ENCODE results near the gene RAPSN.

RAPSN gene

GRCh38 chr11:47433157-47433556 is 15.8 kb downstream of the RAPSN start:
- no peak for DNase-seq (ENCODE audit: low read depth)

GRCh38 chr11:47431356-47432083 is 17.4 kb downstream of the RAPSN start:
- DNase-seq (ENCODE audit: low read depth), result no peak

GRCh38 chr11:47430524-47430923 is 18.4 kb downstream of the RAPSN start:
- DNase-seq (ENCODE audit: low read depth), result no peak

- DNase-seq (ENCODE audit: low read depth), result peak; percentile 97
These were observed 22.6 kb downstream of the RAPSN start, which contains the start of gene PSMC3 for GRCh38 chr11:47426062-47426956. PSMC3 (minus strand) TSS chr11:47426439; CDS start chr11:47426279, 160 bp downstream.

GRCh38 chr11:47425611-47426010 is 23.3 kb downstream of the RAPSN start:
- no peak for DNase-seq (ENCODE audit: low read depth)

- DNase-seq (ENCODE audit: low read depth), result no peak
These were observed 30.3 kb downstream of the RAPSN start for GRCh38 chr11:47418454-47419259.

GRCh38 chr11:47417712-47418111 is 31.2 kb downstream of the RAPSN start:
- DNase-seq (ENCODE audit: low read depth), result no peak

- no peak for DNase-seq (ENCODE audit: low read depth)
These were observed 32.9 kb downstream of the RAPSN start for GRCh38 chr11:47415949-47416472.

GRCh38 chr11:47415091-47415854 is 33.7 kb downstream of the RAPSN start:
- DNase-seq (ENCODE audit: low read depth), result no peak

- no peak for DNase-seq (ENCODE audit: low read depth)
These were observed 34.3 kb downstream of the RAPSN start for GRCh38 chr11:47414685-47415070.

GRCh38 chr11:47413908-47414684 is 34.8 kb downstream of the RAPSN start:
- DNase-seq (ENCODE audit: low read depth), result no peak

- no peak for DNase-seq (ENCODE audit: low read depth)
These were observed 35.6 kb downstream of the RAPSN start for GRCh38 chr11:47413351-47413750.

- DNase-seq (ENCODE audit: low read depth), result no peak
These were observed 36.8 kb downstream of the RAPSN start for GRCh38 chr11:47411884-47412746.

GRCh38 chr11:47410370-47411264 is 38.3 kb downstream of the RAPSN start:
- DNase-seq (ENCODE audit: low read depth), result no peak

GRCh38 chr11:47409440-47410369 is 39.2 kb downstream of the RAPSN start:
- no peak for DNase-seq (ENCODE audit: low read depth)

- no peak for DNase-seq (ENCODE audit: low read depth)
These were observed 40.1 kb downstream of the RAPSN start for GRCh38 chr11:47408598-47409439.

All from stimulated activated CD4-positive, alpha-beta T cell treated with anti-CD3 and anti-CD28 coated beads, Interleukin-2, amount 100 ng/mL, for 4 hours (primary cell).